Activated CD4-positive, alpha-beta T cell treated with anti-CD3 and anti-CD28 coated beads, Interleukin-2, Interleukin-4, amounts not matched to agents 100 ng/mL and 50 ng/mL, durations not matched to agents 16 hours and 8 hours (primary cell): ENCODE measurements around the gene LRMDA.
"Not testable (repeated sequence)": the region's sequence is repeated elsewhere in the genome, so short reads cannot be mapped to it uniquely, and the experiment has no call there.

Experiments
- DNase-seq: peaks from one replicate; pipeline ENCODE4 v3.0.0-alpha.2; 2020; ENCODE audit warnings: low spot score

The LRMDA gene

GRCh38 chr10:76126607-76127527, 695.4 kb downstream of the LRMDA start:
- DNase-seq = no peak

GRCh38 chr10:76127984-76128589, 696.7 kb downstream of the LRMDA start:
- no peak for DNase-seq

GRCh38 chr10:76129213-76129612, 697.8 kb downstream of the LRMDA start:
- DNase-seq = no peak

- DNase-seq = no peak
Observed at GRCh38 chr10:76130892-76131291, 699.5 kb downstream of the LRMDA start.

GRCh38 chr10:76133597-76134255, 702.3 kb downstream of the LRMDA start:
- DNase-seq = no peak

GRCh38 chr10:76136961-76137360, 705.5 kb downstream of the LRMDA start:
- no peak for DNase-seq

- DNase-seq = no peak
Observed at GRCh38 chr10:76138286-76138685, 706.9 kb downstream of the LRMDA start.

GRCh38 chr10:76138906-76139305, 707.5 kb downstream of the LRMDA start:
- DNase-seq = no peak

GRCh38 chr10:76139431-76139830, 708.0 kb downstream of the LRMDA start:
- no peak for DNase-seq

GRCh38 chr10:76141376-76141775, 710.0 kb downstream of the LRMDA start:
- no peak for DNase-seq

GRCh38 chr10:76148217-76148616, 716.8 kb downstream of the LRMDA start:
- not testable (repeated sequence) for DNase-seq

- no peak for DNase-seq
Observed at GRCh38 chr10:76149182-76149581, 717.8 kb downstream of the LRMDA start.

GRCh38 chr10:76149602-76150138, 718.2 kb downstream of the LRMDA start:
- no peak for DNase-seq

- DNase-seq = no peak
Observed at GRCh38 chr10:76150139-76150875, 718.9 kb downstream of the LRMDA start.

GRCh38 chr10:76150876-76151288, 719.5 kb downstream of the LRMDA start:
- DNase-seq = no peak

- no peak for DNase-seq
Observed at GRCh38 chr10:76152186-76152585, 720.8 kb downstream of the LRMDA start.

- no peak for DNase-seq
Observed at GRCh38 chr10:76155961-76156360, 724.5 kb downstream of the LRMDA start.

GRCh38 chr10:76160446-76161300, 729.2 kb downstream of the LRMDA start:
- no peak for DNase-seq

- no peak for DNase-seq
Observed at GRCh38 chr10:76161301-76161582, 729.8 kb downstream of the LRMDA start.

- no peak for DNase-seq
Observed at GRCh38 chr10:76168437-76168836, 737.0 kb downstream of the LRMDA start.

- no peak for DNase-seq
Observed at GRCh38 chr10:76169246-76169645, 737.8 kb downstream of the LRMDA start.
